MM.1S (cell line): ENCODE data around the gene NTM.

ENCODE experiments used
- DNase-seq: peaks from one replicate; pipeline ENCODE4 v3.0.0-alpha.2; 2015
- H2AFZ ChIP-seq: fragments of 300-600 bp; sonication (generic); 2 replicates; pipeline ENCODE4 v1.6.0; 2016; ENCODE audit warnings: antibody characterized with exemption, low read length
- H3F3A ChIP-seq: fragments of 300-600 bp; sonication (generic); 2 replicates; pipeline ENCODE4 v1.6.1; 2016; ENCODE audit warnings: mild to moderate bottlenecking, antibody characterized with exemption, low read length, moderate library complexity, mixed read lengths; ENCODE audit not compliant: insufficient read depth
- H3K27ac ChIP-seq: fragments of 300-600 bp; sonication (generic); 2 replicates; pipeline ENCODE4 v1.5.1; 2016; ENCODE audit warnings: mild to moderate bottlenecking, low read length
- H3K27me3 ChIP-seq: fragments of 300-600 bp; sonication (generic); replicated peaks from 2 replicates; pipeline ENCODE4 v1.6.0; 2016; ENCODE audit warnings: low read length; ENCODE audit not compliant: insufficient read depth
- H3K36me3 ChIP-seq: fragments of 300-600 bp; sonication (generic); replicated peaks from 2 replicates; pipeline ENCODE4 v1.6.1; 2016; ENCODE audit warnings: mild to moderate bottlenecking, low read length, mixed read lengths; ENCODE audit not compliant: insufficient read depth
- H3K4me1 ChIP-seq: fragments of 300-600 bp; sonication (generic); 2 replicates; pipeline ENCODE4 v1.6.1; 2016; ENCODE audit warnings: low read length, mixed read lengths
- H3K4me2 ChIP-seq: fragments of 300-600 bp; sonication (generic); 2 replicates; pipeline ENCODE4 v1.6.0; 2016; ENCODE audit warnings: low read depth, low read length
- H3K4me3 ChIP-seq: fragments of 300-600 bp; sonication (generic); 2 replicates; pipeline ENCODE4 v1.5.1; 2016; ENCODE audit warnings: low read length, mixed read lengths
- H3K79me2 ChIP-seq: fragments of 300-600 bp; sonication (generic); 2 replicates; pipeline ENCODE4 v1.6.1; 2016; ENCODE audit warnings: mixed run types, low read length, mixed read lengths
- H3K9ac ChIP-seq: fragments of 300-600 bp; sonication (generic); 2 replicates; pipeline ENCODE4 v1.6.1; 2016; ENCODE audit warnings: low read length, mixed read lengths
- H3K9me2 ChIP-seq: fragments of 300-600 bp; sonication (generic); replicated peaks from 2 replicates; pipeline ENCODE4 v1.6.1; 2016; ENCODE audit warnings: mild to moderate bottlenecking, low read length, mixed read lengths; ENCODE audit not compliant: insufficient read depth
- H3K9me3 ChIP-seq: fragments of 300-600 bp; sonication (generic); replicated peaks from 2 replicates; pipeline ENCODE4 v1.6.1; 2016; ENCODE audit warnings: mild to moderate bottlenecking, low read length, mixed read lengths; ENCODE audit not compliant: insufficient read depth
- H4K20me1 ChIP-seq: fragments of 300-600 bp; sonication (generic); 2 replicates; pipeline ENCODE4 v1.6.1; 2016; ENCODE audit warnings: mild to moderate bottlenecking, low read length, moderate library complexity, mixed read lengths; ENCODE audit not compliant: insufficient read depth
- CTCF ChIP-seq: fragments of 300-600 bp; sonication (generic); IDR thresholded peaks from 2 replicates; pipeline ENCODE4 v1.5.1; 2016; ENCODE audit warnings: antibody characterized with exemption, low read length, mixed read lengths
- EZH2 ChIP-seq: fragments of 300-600 bp; sonication (generic); optimal IDR thresholded peaks from 2 replicates; pipeline ENCODE3; 2017; ENCODE audit warnings: low read depth, mild to moderate bottlenecking, antibody characterized with exemption, low read length, mixed read lengths
- EZH2phosphoT487 ChIP-seq: fragments of 300-600 bp; sonication (generic); IDR thresholded peaks from 2 replicates; pipeline ENCODE4 v1.6.1; 2018; ENCODE audit warnings: antibody characterized with exemption, low read length

NTM gene

GRCh38 chr11:131470216-131470925 is 100.0 kb downstream of the NTM start:
- Histone ChIP-seq H4K20me1 (no peaks in the 10 kb centered on the region), H3K27ac (no peak overlapping the region), H3F3A (no peaks in the 10 kb centered on the region), H3K9me3 (no peaks in the 10 kb centered on the region), H2AFZ (no peak overlapping the region), H3K9ac (no peak overlapping the region), H3K27me3 (no peaks in the 10 kb centered on the region), H3K4me3 (no peak overlapping the region), H3K4me1 (no peaks in the 10 kb centered on the region), H3K4me2 (no peak overlapping the region), H3K36me3 (no peaks in the 10 kb centered on the region), H3K9me2 (no peaks in the 10 kb centered on the region), H3K79me2 (no peaks in the 10 kb centered on the region)
- no peak for DNase-seq
- TF ChIP-seq CTCF (no peak), EZH2 (no peak), EZH2phosphoT487 (no peak)

- no peak for DNase-seq
- TF ChIP-seq EZH2phosphoT487 (no peak), EZH2 (no peak)
- no peak overlapping the region for H3K27ac ChIP-seq
Measured at GRCh38 chr11:131471976-131472375, 101.6 kb downstream of the NTM start.

GRCh38 chr11:131474947-131475346 is 104.5 kb downstream of the NTM start:
- no peak for DNase-seq
- no peaks in the 10 kb centered on the region for H3K4me1 ChIP-seq
- no peak overlapping the region for H3K4me2 ChIP-seq
- no peaks in the 10 kb centered on the region for H3F3A ChIP-seq
- no peaks in the 10 kb centered on the region for H3K36me3 ChIP-seq
- H2AFZ ChIP-seq, result no peak overlapping the region
- H3K27me3 ChIP-seq, result no peaks in the 10 kb centered on the region
- no peaks in the 10 kb centered on the region for H3K9me2 ChIP-seq
- H3K27ac ChIP-seq, result no peak overlapping the region
- no peaks in the 10 kb centered on the region for H3K79me2 ChIP-seq
- no peak overlapping the region for H3K9ac ChIP-seq
- no peak for TF ChIP-seq EZH2
- TF ChIP-seq CTCF, result no peak
- no peak for TF ChIP-seq EZH2phosphoT487
- no peaks in the 10 kb centered on the region for H3K9me3 ChIP-seq
- no peaks in the 10 kb centered on the region for H4K20me1 ChIP-seq
- H3K4me3 ChIP-seq, result no peak overlapping the region

More at GRCh38 chr11:131471976-131472375, 101.6 kb downstream of the NTM start:
- Histone ChIP-seq H3K4me2 (no peak overlapping the region), H3K9me2 (no peaks in the 10 kb centered on the region), H3K79me2 (no peaks in the 10 kb centered on the region), H3K36me3 (no peaks in the 10 kb centered on the region), H3F3A (no peaks in the 10 kb centered on the region), H3K9ac (no peak overlapping the region), H3K4me3 (no peak overlapping the region), H3K27me3 (no peaks in the 10 kb centered on the region), H4K20me1 (no peaks in the 10 kb centered on the region), H3K4me1 (no peaks in the 10 kb centered on the region), H3K9me3 (no peaks in the 10 kb centered on the region), H2AFZ (no peak overlapping the region)

GRCh38 chr11:131476266-131476665 is 105.9 kb downstream of the NTM start:
- Histone ChIP-seq H3K4me1 (no peaks in the 10 kb centered on the region), H3K9me2 (no peaks in the 10 kb centered on the region), H2AFZ (no peak overlapping the region), H3F3A (no peaks in the 10 kb centered on the region), H3K36me3 (no peaks in the 10 kb centered on the region), H4K20me1 (no peaks in the 10 kb centered on the region), H3K79me2 (no peaks in the 10 kb centered on the region), H3K9me3 (no peaks in the 10 kb centered on the region), H3K4me2 (no peak overlapping the region), H3K27ac (no peak overlapping the region), H3K9ac (no peak overlapping the region), H3K27me3 (no peaks in the 10 kb centered on the region), H3K4me3 (no peak overlapping the region)
- DNase-seq, result no peak
- no peak for TF ChIP-seq EZH2
- no peak for TF ChIP-seq EZH2phosphoT487
- TF ChIP-seq CTCF, result no peak
